ENCODE data around the gene ARHGEF33. TPM values are rescaled to one million over a fixed set of nuclear protein-coding genes. Genes with fewer than 3 reads are reported as not detected.
"Not testable (repeated sequence)": the region's sequence is repeated elsewhere in the genome, so short reads cannot be mapped to it uniquely, and the experiment has no call there.

Gene ARHGEF33
- total RNA-seq, 2 experiments from 2014 or later, result 0.28 TPM; not detected in 1

DNA sequence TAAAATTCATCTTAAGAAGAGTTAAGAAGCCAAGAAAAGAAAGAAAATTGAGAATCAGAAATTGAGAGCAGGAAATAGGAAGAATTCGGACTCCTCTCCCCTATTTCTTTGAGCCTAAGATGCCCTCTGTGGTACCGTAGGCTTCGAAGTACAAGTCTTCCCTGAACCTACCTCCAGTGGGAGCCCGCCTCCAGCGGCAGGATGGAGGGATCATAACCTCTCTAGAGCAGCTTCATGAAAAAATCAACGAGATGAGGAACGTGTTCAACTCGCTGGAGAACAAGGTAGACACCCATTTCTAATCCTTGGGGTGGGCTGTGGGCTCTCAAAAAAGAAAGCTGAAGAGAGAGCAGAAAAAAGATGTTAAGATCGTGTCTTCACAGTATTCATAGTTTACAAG, 36.3 kb downstream of the ARHGEF33 start:
- POLR2A ChIA-PET, result no interaction called here

DNA sequence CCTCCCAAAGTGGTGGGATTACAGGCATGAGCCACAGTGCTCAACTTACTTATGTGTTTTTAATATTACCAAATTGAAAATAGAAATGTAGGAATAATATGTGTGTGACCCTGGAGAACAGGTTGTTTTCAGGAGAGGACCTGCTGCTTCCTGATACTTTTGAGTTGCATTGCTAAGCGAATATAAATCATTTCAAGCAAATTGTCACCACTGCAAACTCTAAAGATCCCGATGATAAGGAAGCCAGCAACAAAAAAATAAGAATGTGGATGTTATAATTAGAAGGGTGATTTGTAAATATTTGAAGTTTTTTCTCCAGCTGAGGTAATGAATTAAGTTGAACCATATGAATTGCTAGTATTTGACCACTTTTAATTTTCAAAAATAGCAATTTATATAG, 40.9 kb downstream of the ARHGEF33 start:
- Mint-ChIP-seq H3K36me3 (ENCODE audit: low read depth) (no peaks in the 10 kb centered on the region), H3K27ac (no peak overlapping the region), H3K4me1 (no peaks in the 10 kb centered on the region), H3K4me3 (no peak overlapping the region), H3K9me3 (no peaks in the 10 kb centered on the region), H3K27me3 (peaks cover 19% of the 10 kb centered on the region)
- no peak for DNase-seq
- ChIA-PET POLR2A (no interaction called here), CTCF (no interaction called here)

More for the DNA sequence above, 36.3 kb downstream of the ARHGEF33 start:
- Mint-ChIP-seq H3K27me3 (peaks cover 18% of the 10 kb centered on the region), H3K36me3 (ENCODE audit: low read depth) (no peaks in the 10 kb centered on the region), H3K4me1 (no peaks in the 10 kb centered on the region), H3K4me3 (no peak overlapping the region), H3K9me3 (no peaks in the 10 kb centered on the region), H3K27ac (no peak overlapping the region)
- CTCF ChIA-PET, result interaction anchor here (1.3 kb wide), 1 partner anchor 22 kb away, joined by 3 read pairs; no protein-coding TSS in a partner anchor
- no peak for DNase-seq

DNA sequence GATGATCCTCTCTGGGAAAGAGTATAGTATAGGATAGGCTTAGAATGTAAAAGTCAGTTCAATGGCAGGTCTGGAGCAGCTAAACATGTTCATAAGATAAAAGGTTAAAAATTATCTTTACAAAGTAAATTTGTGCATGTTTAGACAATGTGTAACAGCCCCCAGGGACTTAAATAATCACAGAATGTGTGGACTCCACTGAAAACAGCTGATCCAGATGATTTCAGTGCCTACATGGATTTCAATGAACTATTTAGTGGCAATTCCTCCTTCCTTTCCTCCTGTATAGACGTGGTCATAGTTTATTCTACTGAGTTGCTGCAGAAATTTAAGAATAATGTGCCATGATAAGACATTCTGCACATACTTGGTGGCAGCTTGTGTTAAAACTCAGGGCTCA, 42.9 kb downstream of the ARHGEF33 start:
- Mint-ChIP-seq H3K4me1 (no peaks in the 10 kb centered on the region), H3K36me3 (ENCODE audit: low read depth) (no peaks in the 10 kb centered on the region), H3K4me3 (no peak overlapping the region), H3K27me3 (peaks cover 12% of the 10 kb centered on the region), H3K9me3 (no peaks in the 10 kb centered on the region), H3K27ac (no peak overlapping the region)
- ChIA-PET POLR2A (no interaction called here), CTCF (interaction anchor here (2.2 kb wide), 1 partner anchor 15 kb away, joined by 10 read pairs; no protein-coding TSS in a partner anchor)
- no peak for DNase-seq

DNA sequence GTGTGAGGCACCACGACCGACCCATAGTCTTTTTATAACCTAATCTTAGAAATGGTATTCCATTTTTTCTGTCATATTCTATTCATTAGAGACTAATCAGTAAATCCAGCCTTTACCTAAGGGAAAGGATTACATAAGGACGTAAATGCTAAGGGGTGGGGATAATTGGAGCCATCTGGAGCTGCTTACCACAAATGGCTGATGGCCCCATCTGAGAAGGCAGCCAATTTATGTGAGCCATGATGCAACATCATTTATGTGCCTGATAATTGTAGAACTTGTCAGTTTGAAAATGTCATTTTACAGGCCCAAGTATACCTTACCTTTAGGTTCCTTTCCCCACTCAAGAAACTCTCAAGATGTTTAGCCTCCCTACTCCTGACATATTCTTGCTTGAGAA, 44.0 kb downstream of the ARHGEF33 start:
- no peak for DNase-seq
- Mint-ChIP-seq H3K27ac (no peak overlapping the region), H3K4me1 (no peaks in the 10 kb centered on the region), H3K36me3 (ENCODE audit: low read depth) (no peaks in the 10 kb centered on the region), H3K4me3 (no peak overlapping the region), H3K9me3 (no peaks in the 10 kb centered on the region), H3K27me3 (peaks cover 10% of the 10 kb centered on the region)
- POLR2A ChIA-PET, result no interaction called here
- CTCF ChIA-PET, result interaction anchor here (2.2 kb wide), 1 partner anchor 14 kb away, joined by 10 read pairs; no protein-coding TSS in a partner anchor

DNA sequence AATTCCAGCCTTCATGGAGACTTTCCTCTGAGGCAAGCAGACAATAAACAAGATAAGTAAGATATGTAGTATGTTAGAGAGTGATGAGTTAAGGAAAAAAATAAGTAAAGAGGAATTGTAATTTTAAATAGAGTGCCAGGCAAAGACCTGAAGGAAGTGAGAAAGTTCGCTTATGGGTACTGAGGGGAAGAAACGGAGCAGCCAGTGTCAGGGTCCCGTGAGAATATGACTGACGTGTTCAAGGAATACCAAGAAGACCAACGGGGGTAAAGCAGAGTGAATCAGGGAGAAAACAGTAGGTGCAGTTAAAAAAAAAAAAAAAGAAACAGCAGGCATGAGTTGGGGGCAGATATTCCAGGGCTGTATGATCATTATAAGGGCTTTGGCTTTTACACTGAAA, 45.1 kb downstream of the ARHGEF33 start:
- Mint-ChIP-seq H3K9me3 (no peaks in the 10 kb centered on the region), H3K4me3 (no peak overlapping the region), H3K27ac (no peak overlapping the region), H3K36me3 (ENCODE audit: low read depth) (no peaks in the 10 kb centered on the region), H3K4me1 (no peaks in the 10 kb centered on the region), H3K27me3 (peaks cover 11% of the 10 kb centered on the region)
- CTCF ChIA-PET, result interaction anchor here (0.6 to 2.2 kb wide), 2 partner anchors 13 to 243 kb away, joined by 5 to 9 read pairs; no protein-coding TSS in a partner anchor
- POLR2A ChIA-PET, result no interaction called here
- DNase-seq, result no peak

DNA sequence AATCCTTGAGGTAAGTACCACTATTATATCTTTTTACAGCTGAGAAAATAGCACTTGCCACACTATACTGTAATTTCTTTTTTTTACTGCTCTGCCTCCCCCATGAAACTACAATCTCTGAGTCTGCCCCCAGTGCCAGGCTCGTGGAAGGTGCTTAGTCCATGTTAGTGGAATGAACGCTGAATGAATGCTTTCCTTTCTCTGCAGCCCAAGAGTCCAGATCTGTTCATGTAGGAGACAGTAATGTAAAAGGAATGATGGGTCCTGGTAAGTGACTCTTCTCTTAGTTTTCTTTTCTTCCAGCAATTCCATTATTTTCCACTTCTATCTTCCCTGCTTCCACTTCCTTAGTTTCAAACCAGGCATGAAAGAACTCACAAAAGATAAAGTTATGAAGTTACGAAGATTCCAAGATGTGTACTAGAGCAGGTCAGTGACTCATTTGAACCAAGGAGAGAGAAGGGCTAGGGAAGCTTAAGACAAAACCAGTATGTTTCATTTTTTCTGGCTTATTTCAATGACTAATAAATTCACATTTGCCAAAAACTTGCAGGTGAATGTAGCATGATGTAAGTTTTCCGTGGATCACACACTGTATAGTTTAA, 46.0 kb downstream of the ARHGEF33 start:
- Mint-ChIP-seq H3K27me3 (peaks cover 15% of the 10 kb centered on the region), H3K4me1 (no peaks in the 10 kb centered on the region), H3K27ac (no peak overlapping the region), H3K4me3 (no peak overlapping the region), H3K9me3 (no peaks in the 10 kb centered on the region), H3K36me3 (ENCODE audit: low read depth) (no peaks in the 10 kb centered on the region)
- ChIA-PET CTCF (interaction anchor here (0.6 to 2.2 kb wide), 2 partner anchors 12 to 294 kb away, joined by 3 to 9 read pairs; no protein-coding TSS in a partner anchor), POLR2A (no interaction called here)
- DNase-seq, result no peak

DNA sequence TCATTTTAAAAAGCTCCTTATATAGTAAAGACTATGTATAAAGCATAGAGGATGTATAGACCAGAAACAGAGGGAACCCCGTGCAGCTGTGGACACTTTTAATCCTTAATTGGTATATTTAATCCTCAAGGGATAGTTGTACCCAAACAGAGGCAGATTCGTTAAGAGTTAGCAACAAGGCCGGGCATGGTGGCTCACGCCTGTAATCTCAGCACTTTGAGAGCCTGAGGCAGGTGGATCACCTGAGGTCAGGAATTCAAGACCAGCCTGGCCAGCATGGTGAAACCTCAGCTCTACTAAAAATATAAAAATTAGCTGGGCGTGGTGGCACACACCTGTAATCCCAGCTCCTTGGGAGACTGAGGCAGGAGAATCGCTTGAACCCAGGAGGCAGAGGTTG, 46.8 kb downstream of the ARHGEF33 start:
- CTCF ChIA-PET, result interaction anchor here (0.8 to 2.2 kb wide), 2 partner anchors 10 to 11 kb away, joined by 3 to 9 read pairs; no protein-coding TSS in a partner anchor

DNA sequence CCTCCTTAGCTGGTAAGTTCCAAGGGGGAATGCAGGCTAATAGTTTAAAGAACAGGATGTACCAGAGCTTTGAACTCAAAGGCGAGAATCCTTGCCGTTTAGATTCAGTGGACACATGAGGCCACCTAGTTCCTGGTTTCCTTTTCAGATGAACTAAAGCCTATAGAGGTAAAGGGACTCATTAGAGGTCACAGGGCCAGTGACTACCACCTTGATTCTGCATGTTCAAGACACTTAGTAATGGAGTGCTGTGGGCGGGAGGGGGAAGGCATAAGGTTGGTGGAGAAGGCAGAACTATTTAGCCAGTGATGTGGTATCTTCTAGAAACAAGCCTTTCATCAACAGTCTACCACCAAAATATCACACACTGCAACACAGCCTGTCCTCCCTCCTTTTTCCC, 47.9 kb downstream of the ARHGEF33 start:
- no peak for DNase-seq
- H3K4me1 Mint-ChIP-seq, result no peaks in the 10 kb centered on the region
- ChIA-PET CTCF (no interaction called here), POLR2A (no interaction called here)
- no peaks in the 10 kb centered on the region for H3K36me3 Mint-ChIP-seq (ENCODE audit: low read depth)
- H3K27me3 Mint-ChIP-seq, result peaks cover 17% of the 10 kb centered on the region
- H3K27ac Mint-ChIP-seq, result no peak overlapping the region
- no peaks in the 10 kb centered on the region for H3K9me3 Mint-ChIP-seq
- H3K4me3 Mint-ChIP-seq, result no peak overlapping the region

More for the DNA sequence above, 46.8 kb downstream of the ARHGEF33 start:
- H3K27me3 Mint-ChIP-seq, result peaks cover 17% of the 10 kb centered on the region
- H3K27ac Mint-ChIP-seq; H3K36me3 Mint-ChIP-seq (ENCODE audit: low read depth); H3K9me3 Mint-ChIP-seq; DNase-seq; POLR2A ChIA-PET; H3K4me3 Mint-ChIP-seq; H3K4me1 Mint-ChIP-seq: not testable (repeated sequence)

DNA sequence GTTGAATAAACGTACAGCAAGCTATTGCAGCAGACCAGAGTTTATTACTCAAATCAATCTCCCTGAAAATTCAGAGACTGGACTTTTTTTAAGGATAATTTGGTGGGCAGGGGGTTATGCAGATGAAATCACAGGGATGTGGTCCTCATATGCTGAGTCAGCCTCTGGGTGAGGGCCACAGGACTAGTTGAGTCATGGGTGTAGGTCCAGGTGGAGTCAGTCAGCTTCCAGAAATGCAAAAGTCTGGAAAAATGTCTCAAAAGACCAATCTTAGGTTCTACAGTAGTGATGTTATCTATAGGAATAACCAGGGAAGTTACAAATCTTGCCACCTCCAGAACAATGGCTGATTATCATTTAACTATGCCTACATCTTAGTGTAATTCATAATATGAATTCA, 51.1 kb downstream of the ARHGEF33 start:
- Mint-ChIP-seq H3K9me3 (no peaks in the 10 kb centered on the region), H3K27me3 (peaks cover 7% of the 10 kb centered on the region), H3K4me3 (no peak overlapping the region), H3K27ac (no peak overlapping the region), H3K36me3 (ENCODE audit: low read depth) (no peaks in the 10 kb centered on the region), H3K4me1 (no peaks in the 10 kb centered on the region)
- ChIA-PET CTCF (interaction anchor here (0.7 kb wide), 1 partner anchor 47 kb away, joined by 3 read pairs; no protein-coding TSS in a partner anchor), POLR2A (interaction anchor here (0.5 kb wide), 1 partner anchor 101 kb away, joined by 3 read pairs; no protein-coding TSS in a partner anchor)
- no peak for DNase-seq

DNA sequence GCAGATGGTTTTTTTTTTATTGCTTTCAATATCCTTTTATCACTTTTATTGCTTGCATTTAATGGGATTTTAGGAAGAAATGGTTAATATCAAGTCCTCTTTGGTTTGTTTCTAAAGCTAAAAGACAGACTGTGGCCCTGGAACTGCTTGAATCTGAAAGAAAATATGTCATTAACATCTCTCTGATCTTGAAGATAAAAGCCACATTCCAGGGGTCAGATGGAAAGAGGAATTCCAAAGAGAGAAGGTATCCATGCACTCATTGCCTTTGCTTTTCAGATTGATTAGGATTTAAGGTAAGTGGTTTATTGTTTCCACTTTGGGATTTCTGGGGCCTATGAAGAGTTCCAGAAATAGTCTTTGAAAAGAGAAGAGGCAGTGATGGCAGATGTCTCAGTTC, 54.1 kb downstream of the ARHGEF33 start:
- peaks cover 7% of the 10 kb centered on the region for H3K27me3 Mint-ChIP-seq
- ChIA-PET POLR2A (interaction anchor here (1.1 kb wide), 1 partner anchor 20 kb away, joined by 3 read pairs; no protein-coding TSS in a partner anchor), CTCF (interaction anchor here (1.0 kb wide), 1 partner anchor 286 kb away, joined by 3 read pairs; no protein-coding TSS in a partner anchor)
- DNase-seq, result no peak
- H3K4me1 Mint-ChIP-seq, result no peaks in the 10 kb centered on the region
- H3K36me3 Mint-ChIP-seq (ENCODE audit: low read depth), result no peaks in the 10 kb centered on the region
- H3K9me3 Mint-ChIP-seq, result no peaks in the 10 kb centered on the region
- no peak overlapping the region for H3K4me3 Mint-ChIP-seq
- no peak overlapping the region for H3K27ac Mint-ChIP-seq

DNA sequence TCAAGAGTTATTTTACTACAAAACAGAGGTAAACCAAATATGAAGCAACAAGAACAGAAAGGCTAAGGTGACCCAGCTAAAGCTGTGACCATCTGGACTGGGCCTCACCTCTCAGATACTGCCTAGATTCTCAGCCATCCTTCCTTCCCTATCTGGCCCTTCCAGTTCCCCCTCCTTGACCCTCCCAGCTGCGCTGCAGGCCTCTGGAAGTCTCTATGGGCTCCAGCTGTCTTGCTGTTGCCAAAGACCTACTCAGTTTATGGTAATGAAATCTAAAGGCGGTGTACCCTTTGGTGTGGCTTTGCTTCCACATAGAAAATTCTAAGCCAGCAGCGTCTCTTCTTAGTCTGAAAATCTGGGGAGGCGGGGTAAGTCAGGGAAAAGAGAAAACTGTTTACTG, 55.7 kb downstream of the ARHGEF33 start:
- DNase-seq, result no peak
- ChIA-PET CTCF (interaction anchor here (1.3 to 5.5 kb wide), 4 partner anchors 10 to 283 kb away, joined by 4 to 182 read pairs (median 21); no protein-coding TSS in a partner anchor), POLR2A (no interaction called here)
- Mint-ChIP-seq H3K27ac (no peak overlapping the region), H3K27me3 (peaks cover 5% of the 10 kb centered on the region), H3K36me3 (ENCODE audit: low read depth) (no peaks in the 10 kb centered on the region), H3K4me1 (no peaks in the 10 kb centered on the region), H3K4me3 (no peak overlapping the region), H3K9me3 (no peaks in the 10 kb centered on the region)

DNA sequence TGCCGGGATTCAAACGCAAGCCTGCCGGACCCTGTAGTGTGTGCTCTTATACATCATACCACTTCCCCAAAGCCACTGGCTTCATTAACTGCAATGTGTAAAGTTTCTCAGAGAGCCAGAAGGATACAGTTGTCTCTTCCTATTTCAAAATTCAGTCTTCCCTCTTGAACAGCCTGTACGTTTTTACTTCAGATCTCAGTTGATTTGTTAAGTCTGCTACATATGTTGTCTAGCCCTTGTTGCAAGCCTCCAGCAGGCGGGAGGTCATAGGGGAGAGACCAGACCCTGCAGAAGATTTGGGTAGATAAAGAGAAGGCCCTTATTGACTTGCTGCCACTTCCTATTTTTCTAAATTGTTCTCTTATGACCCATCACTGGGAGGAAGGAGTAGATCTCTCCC, 56.2 kb downstream of the ARHGEF33 start:
- no peaks in the 10 kb centered on the region for H3K36me3 Mint-ChIP-seq (ENCODE audit: low read depth)
- POLR2A ChIA-PET, result interaction anchor here (0.8 kb wide), 1 partner anchor 282 kb away, joined by 3 read pairs; no protein-coding TSS in a partner anchor
- CTCF ChIA-PET, result interaction anchor here (0.7 to 5.5 kb wide), 7 partner anchors 9 to 304 kb away, joined by 3 to 182 read pairs (median 6); no protein-coding TSS in a partner anchor
- no peaks in the 10 kb centered on the region for H3K4me1 Mint-ChIP-seq
- no peak overlapping the region for H3K27ac Mint-ChIP-seq
- no peak overlapping the region for H3K4me3 Mint-ChIP-seq
- H3K27me3 Mint-ChIP-seq, result no peaks in the 10 kb centered on the region
- DNase-seq, result no peak
- H3K9me3 Mint-ChIP-seq, result no peaks in the 10 kb centered on the region

DNA sequence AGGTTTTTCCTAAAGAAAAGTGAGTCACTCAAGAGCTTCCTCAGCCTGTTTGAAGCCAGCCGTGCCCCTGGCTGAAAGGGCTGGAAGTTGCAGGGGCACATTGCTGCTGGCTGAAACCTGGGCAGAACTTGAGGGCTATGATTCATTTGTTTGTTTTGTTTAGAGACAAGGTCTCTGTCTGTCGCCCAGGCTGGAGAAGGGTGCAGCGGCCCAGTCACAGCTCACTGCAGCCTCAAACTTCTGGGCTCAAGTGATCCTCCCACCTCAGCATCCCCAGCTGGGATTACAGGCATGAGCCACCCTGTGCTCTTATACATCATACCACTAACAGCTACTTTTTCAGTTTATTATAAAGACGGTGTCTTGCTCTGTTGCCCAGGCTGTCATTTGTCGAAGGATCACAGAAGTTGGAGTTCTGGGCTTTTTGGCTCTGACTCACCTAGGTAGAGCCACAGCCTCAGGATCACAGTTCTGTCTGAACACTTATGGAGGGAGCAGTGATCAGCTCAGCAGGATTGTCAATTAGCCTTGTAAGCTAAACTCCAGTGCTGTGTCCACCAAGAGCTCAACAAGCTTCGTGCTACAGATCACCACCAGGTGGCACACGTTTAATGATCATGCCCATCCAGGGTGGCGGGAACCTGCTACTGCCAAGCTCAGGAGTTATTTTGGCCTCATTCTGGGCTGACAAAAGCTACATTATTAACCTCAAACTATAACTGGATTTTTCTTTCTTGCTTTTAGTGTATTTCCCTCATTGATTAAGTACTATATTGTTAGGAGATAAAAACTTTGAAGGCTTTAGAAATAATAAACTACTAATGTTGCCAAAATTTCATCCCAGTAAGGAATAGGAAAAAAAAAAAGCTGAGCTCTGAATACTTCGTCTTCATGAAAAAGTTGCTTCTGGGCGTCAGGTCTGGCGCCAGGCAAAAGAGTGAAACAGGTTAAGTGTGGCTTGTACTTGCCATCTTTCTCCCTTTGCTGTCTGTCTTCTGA, 57.9 kb downstream of the ARHGEF33 start:
- ChIA-PET POLR2A (interaction anchor here (0.9 to 2.7 kb wide), 4 partner anchors 12 to 281 kb away, joined by 3 to 23 read pairs (median 5); partner anchors contain the start of genes SOS1 and SRSF7), CTCF (interaction anchor here (0.5 to 5.5 kb wide), 56 partner anchors 9 to 778 kb away, joined by 3 to 182 read pairs (median 4); partner anchors contain the start of genes DHX57 and MORN2)
- peak; percentile 78 for DNase-seq
- no peaks in the 10 kb centered on the region for H3K9me3 Mint-ChIP-seq
- peaks cover 3% of the 10 kb centered on the region for H3K27me3 Mint-ChIP-seq
- no peaks in the 10 kb centered on the region for H3K36me3 Mint-ChIP-seq (ENCODE audit: low read depth)
- no peak overlapping the region for H3K4me3 Mint-ChIP-seq
- H3K27ac Mint-ChIP-seq, result no peak overlapping the region
- H3K4me1 Mint-ChIP-seq, result no peaks in the 10 kb centered on the region
